Astrocyte (in vitro differentiated cells and primary cell): ENCODE measurements around the gene RRP12. TPM values are rescaled to one million over a fixed set of nuclear protein-coding genes. Genes with fewer than 3 reads are reported as not detected.

Source experiments
- DNase-seq: peaks from one replicate; pipeline ENCODE4 v3.0.0-alpha.2; 2010; ENCODE audit warnings: low read depth
- FAIRE-seq: peaks from 2 replicates; lab custom pipeline; 2011; peaks lifted over from hg19 to GRCh38; lab: Jason Lieb, UNC
- H2AFZ ChIP-seq: 2 replicates; pipeline ENCODE4 v1.6.0; 2012; ENCODE audit warnings: low read depth, low read length, inconsistent platforms
- H3K27ac ChIP-seq: 2 replicates; pipeline ENCODE4 v1.5.1; 2011; ENCODE audit warnings: low read depth, low read length, inconsistent platforms
- H3K27me3 ChIP-seq: 2 replicates; pipeline ENCODE4 v1.6.0; 2011; ENCODE audit warnings: low read length, inconsistent platforms; ENCODE audit not compliant: insufficient read depth
- H3K36me3 ChIP-seq: 2 replicates; pipeline ENCODE4 v1.5.1; 2011; ENCODE audit warnings: low read length, inconsistent platforms; ENCODE audit not compliant: insufficient read depth
- H3K4me1 ChIP-seq: 2 replicates; pipeline ENCODE4 v1.5.1; 2011; ENCODE audit warnings: low read length, inconsistent platforms; ENCODE audit not compliant: insufficient read depth
- H3K4me2 ChIP-seq: 2 replicates; pipeline ENCODE4 v1.6.0; 2012; ENCODE audit warnings: low read length, inconsistent platforms
- H3K4me3 ChIP-seq: 2 replicates; pipeline ENCODE4 v1.5.1; 2011; ENCODE audit warnings: low read depth, mild to moderate bottlenecking, low read length, inconsistent platforms; ENCODE audit not compliant: insufficient read depth
- H3K79me2 ChIP-seq: 2 replicates; pipeline ENCODE4 v1.6.0; 2012; ENCODE audit warnings: mild to moderate bottlenecking, low read length, inconsistent platforms; ENCODE audit not compliant: insufficient read depth
- H3K9ac ChIP-seq: 2 replicates; pipeline ENCODE4 v1.6.0; 2012; ENCODE audit warnings: mild to moderate bottlenecking, low read length, inconsistent platforms
- H3K9me3 ChIP-seq: 2 replicates; pipeline ENCODE4 v1.5.1; 2012; ENCODE audit warnings: low read depth, mild to moderate bottlenecking, low read length, inconsistent platforms; ENCODE audit not compliant: insufficient read depth
- H4K20me1 ChIP-seq: 2 replicates; pipeline ENCODE4 v1.6.0; 2012; ENCODE audit warnings: low read length, inconsistent platforms; ENCODE audit not compliant: insufficient read depth
- H3K27ac Mint-ChIP-seq: one replicate; pipeline ENCODE4 v1.8.0; 2021; ENCODE audit warnings: mild to moderate bottlenecking, mixed read lengths; ENCODE audit not compliant: unreplicated experiment
- H3K27me3 Mint-ChIP-seq: one replicate; pipeline ENCODE4 v1.8.0; 2021; ENCODE audit warnings: low read depth, mixed read lengths; ENCODE audit not compliant: unreplicated experiment
- H3K36me3 Mint-ChIP-seq: one replicate; pipeline ENCODE4 v1.8.0; 2021; ENCODE audit warnings: low read depth, mixed read lengths; ENCODE audit not compliant: unreplicated experiment
- H3K4me1 Mint-ChIP-seq: one replicate; pipeline ENCODE4 v1.8.0; 2021; ENCODE audit warnings: low read depth, mixed read lengths; ENCODE audit not compliant: unreplicated experiment
- H3K4me3 Mint-ChIP-seq: one replicate; pipeline ENCODE4 v1.8.0; 2021; ENCODE audit warnings: mild to moderate bottlenecking, moderate library complexity, mixed read lengths; ENCODE audit not compliant: unreplicated experiment
- H3K9me3 Mint-ChIP-seq: one replicate; pipeline ENCODE4 v1.8.0; 2021; ENCODE audit warnings: mild to moderate bottlenecking, mixed read lengths; ENCODE audit not compliant: unreplicated experiment
- EZH2 ChIP-seq: IDR thresholded peaks from 2 replicates; pipeline ENCODE4 v1.6.1; 2012; ENCODE audit warnings: mild to moderate bottlenecking, low read length, inconsistent platforms; ENCODE audit not compliant: insufficient read depth
- total RNA-seq: library from RNA; stranded (reverse); gene quantifications from 2 replicates; pipeline ENCODE4 v1.2.1, GENCODE V29; 2021
- TF ChIP-seq, protein P1 (sequence below): IDR thresholded peaks from 2 replicates; pipeline ENCODE4 v1.5.1; 2011; ENCODE audit warnings: low read depth, mild to moderate bottlenecking, inconsistent platforms, low read length, moderate library complexity; ENCODE audit not compliant: insufficient read depth

RRP12 gene
- total RNA-seq, 1 donor from 2014 or later, result 52.1 TPM

DNA sequence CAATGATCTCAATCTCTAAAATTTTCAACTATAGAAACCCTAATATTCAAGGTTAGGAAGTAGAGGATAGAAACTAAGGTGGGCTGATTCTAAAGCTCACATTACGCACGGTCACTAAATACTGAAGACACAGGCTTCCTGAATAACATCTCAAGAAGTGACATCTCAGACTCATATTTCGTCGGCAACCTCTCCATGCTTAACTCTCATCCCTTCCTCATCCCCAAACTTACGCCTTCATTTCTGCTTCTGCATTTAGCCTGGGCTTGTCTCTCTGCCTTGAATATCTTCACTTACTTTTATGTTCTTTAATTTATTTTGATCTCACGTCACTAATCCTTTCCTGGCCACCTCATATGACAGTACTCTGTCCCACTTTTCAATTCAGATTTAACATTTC lies 34.1 kb upstream of the RRP12 start:
- H3K36me3 ChIP-seq, result peaks cover 32% of the 10 kb centered on the region
- H3K27me3 Mint-ChIP-seq, result no peaks in the 10 kb centered on the region
- no peak overlapping the region for H3K27ac ChIP-seq

GRCh38 chr10:97434557-97434956 lies 33.4 kb upstream of the RRP12 start:
- no peak overlapping the region for H3K4me3 ChIP-seq
- DNase-seq (no peak), FAIRE-seq (no peak)
- no peaks in the 10 kb centered on the region for H3K9me3 ChIP-seq
- H2AFZ ChIP-seq, result no peak overlapping the region
- no peaks in the 10 kb centered on the region for H3K27me3 Mint-ChIP-seq
- H3K36me3 ChIP-seq, result peaks cover 36% of the 10 kb centered on the region
- no peak overlapping the region for H3K9ac ChIP-seq
- H3K27ac Mint-ChIP-seq, result no peak overlapping the region
- no peaks in the 10 kb centered on the region for H3K4me1 ChIP-seq
- peaks cover 16% of the 10 kb centered on the region for H3K79me2 ChIP-seq
- TF ChIP-seq, protein P1, sequence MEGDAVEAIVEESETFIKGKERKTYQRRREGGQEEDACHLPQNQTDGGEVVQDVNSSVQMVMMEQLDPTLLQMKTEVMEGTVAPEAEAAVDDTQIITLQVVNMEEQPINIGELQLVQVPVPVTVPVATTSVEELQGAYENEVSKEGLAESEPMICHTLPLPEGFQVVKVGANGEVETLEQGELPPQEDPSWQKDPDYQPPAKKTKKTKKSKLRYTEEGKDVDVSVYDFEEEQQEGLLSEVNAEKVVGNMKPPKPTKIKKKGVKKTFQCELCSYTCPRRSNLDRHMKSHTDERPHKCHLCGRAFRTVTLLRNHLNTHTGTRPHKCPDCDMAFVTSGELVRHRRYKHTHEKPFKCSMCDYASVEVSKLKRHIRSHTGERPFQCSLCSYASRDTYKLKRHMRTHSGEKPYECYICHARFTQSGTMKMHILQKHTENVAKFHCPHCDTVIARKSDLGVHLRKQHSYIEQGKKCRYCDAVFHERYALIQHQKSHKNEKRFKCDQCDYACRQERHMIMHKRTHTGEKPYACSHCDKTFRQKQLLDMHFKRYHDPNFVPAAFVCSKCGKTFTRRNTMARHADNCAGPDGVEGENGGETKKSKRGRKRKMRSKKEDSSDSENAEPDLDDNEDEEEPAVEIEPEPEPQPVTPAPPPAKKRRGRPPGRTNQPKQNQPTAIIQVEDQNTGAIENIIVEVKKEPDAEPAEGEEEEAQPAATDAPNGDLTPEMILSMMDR, result no peak
- TF ChIP-seq EZH2, result no peak
- no peaks in the 10 kb centered on the region for H3K9me3 Mint-ChIP-seq
- H3K27me3 ChIP-seq, result no peaks in the 10 kb centered on the region
- peaks cover 27% of the 10 kb centered on the region for H4K20me1 ChIP-seq
- H3K36me3 Mint-ChIP-seq, result peaks cover 10% of the 10 kb centered on the region
- H3K4me2 ChIP-seq, result no peak overlapping the region
- H3K4me1 Mint-ChIP-seq, result peaks cover 10% of the 10 kb centered on the region
- no peak overlapping the region for H3K4me3 Mint-ChIP-seq
- H3K27ac ChIP-seq, result no peak overlapping the region

More for the DNA sequence above, 34.1 kb upstream of the RRP12 start:
- peaks cover 10% of the 10 kb centered on the region for H3K36me3 Mint-ChIP-seq
- FAIRE-seq (no peak), DNase-seq (no peak)
- no peak overlapping the region for H3K4me2 ChIP-seq
- H3K79me2 ChIP-seq, result peaks cover 9% of the 10 kb centered on the region
- H3K27me3 ChIP-seq, result no peaks in the 10 kb centered on the region
- peaks cover 20% of the 10 kb centered on the region for H4K20me1 ChIP-seq
- H3K4me1 ChIP-seq, result no peaks in the 10 kb centered on the region
- peaks cover 6% of the 10 kb centered on the region for H3K4me1 Mint-ChIP-seq
- H3K4me3 ChIP-seq, result no peak overlapping the region
- no peak overlapping the region for H3K27ac Mint-ChIP-seq
- TF ChIP-seq, protein P1, result no peak
- H3K9me3 ChIP-seq, result no peaks in the 10 kb centered on the region
- no peak overlapping the region for H3K9ac ChIP-seq
- no peak overlapping the region for H3K4me3 Mint-ChIP-seq
- H3K9me3 Mint-ChIP-seq, result no peaks in the 10 kb centered on the region
- H2AFZ ChIP-seq, result no peak overlapping the region

GRCh38 chr10:97434055-97434454 lies 32.9 kb upstream of the RRP12 start:
- peaks cover 21% of the 10 kb centered on the region for H3K79me2 ChIP-seq
- Mint-ChIP-seq H3K4me1 (peaks cover 15% of the 10 kb centered on the region), H3K27me3 (no peaks in the 10 kb centered on the region), H3K36me3 (peaks cover 11% of the 10 kb centered on the region), H3K9me3 (no peaks in the 10 kb centered on the region), H3K4me3 (no peak overlapping the region), H3K27ac (no peak overlapping the region)
- H3K4me1 ChIP-seq, result no peaks in the 10 kb centered on the region
- FAIRE-seq, result no peak
- no peaks in the 10 kb centered on the region for H3K9me3 ChIP-seq
- no peak overlapping the region for H2AFZ ChIP-seq
- no peak for DNase-seq
- no peak overlapping the region for H3K9ac ChIP-seq
- H3K4me2 ChIP-seq, result no peak overlapping the region
- TF ChIP-seq EZH2, result no peak
- TF ChIP-seq, protein P1, result no peak
- no peak overlapping the region for H3K27ac ChIP-seq
- peaks cover 31% of the 10 kb centered on the region for H4K20me1 ChIP-seq
- H3K36me3 ChIP-seq, result peaks cover 40% of the 10 kb centered on the region
- H3K4me3 ChIP-seq, result no peak overlapping the region
- H3K27me3 ChIP-seq, result no peaks in the 10 kb centered on the region
